ENCODE results near the gene THAP5.

Gene THAP5

DNA sequence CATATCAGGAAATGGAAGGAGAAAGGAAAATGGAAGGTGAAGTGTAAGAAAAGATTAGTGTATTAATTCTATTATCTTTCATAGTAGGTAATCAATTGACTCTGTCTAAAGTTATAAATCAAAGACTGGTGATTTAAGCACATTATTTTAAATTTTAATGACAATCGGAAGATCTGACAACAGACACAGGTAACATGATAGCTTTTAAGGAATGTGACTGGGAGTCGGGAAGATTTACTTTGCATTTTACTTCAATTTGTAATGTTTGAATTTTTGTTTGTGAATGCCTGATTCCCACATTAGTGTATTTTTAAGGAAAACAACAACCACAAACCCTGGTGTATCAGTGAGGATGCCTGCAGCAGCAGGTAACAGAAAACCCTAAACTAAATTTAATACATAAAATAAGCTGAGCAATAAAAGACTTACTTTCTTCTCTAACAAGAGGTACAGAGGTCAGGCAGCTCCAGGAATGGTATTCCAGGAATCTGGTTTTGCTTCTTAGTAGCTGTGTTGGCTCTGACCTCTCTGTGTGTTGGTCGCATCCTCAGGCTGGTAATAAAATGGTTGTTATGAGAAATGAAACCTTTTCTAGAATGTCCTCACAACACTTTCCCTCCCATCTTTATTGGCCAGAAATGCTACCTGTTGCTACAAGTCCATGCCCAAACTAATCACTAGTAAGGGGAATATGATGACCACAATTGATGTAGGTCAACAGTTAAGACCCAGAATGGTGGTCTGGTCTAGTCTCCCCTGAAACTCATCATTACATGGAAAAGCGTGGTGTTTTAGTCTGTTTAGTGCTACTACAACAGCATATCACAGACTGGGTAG lies 12.4 kb upstream of the THAP5 start:
- H3K36me3 ChIP-seq (ENCODE audit: insufficient read depth, low read length) = peaks cover 3% of the 10 kb centered on the region; the same call in 1 of the 2 replicates
- H3K9me3 ChIP-seq (ENCODE audit: insufficient read depth, low read depth, low read length) = peaks cover 6% of the 10 kb centered on the region; the same call in 1 of the 2 replicates
- TF ChIP-seq CTCF (conservative IDR thresholded peaks at IDR 0.05; ENCODE audit: low read length) (no peak), EZH2phosphoT487 (IDR thresholded peaks at IDR 0.05; ENCODE audit: borderline replicate concordance) (no peak)
- H3K4me1 ChIP-seq (ENCODE audit: insufficient read depth, low read length, poor library complexity, severe bottlenecking) = no peaks in the 10 kb centered on the region
- no peaks in the 10 kb centered on the region for H3K9me2 ChIP-seq (replicated peaks; ENCODE audit: low read depth, low read length)
- H3F3A ChIP-seq (ENCODE audit: low read depth) = no peaks in the 10 kb centered on the region
- H4K20me1 ChIP-seq (ENCODE audit: insufficient read depth, low read length, poor library complexity, severe bottlenecking) = no peaks in the 10 kb centered on the region
- H3K4me2 ChIP-seq (ENCODE audit: low read depth, low read length, poor library complexity, severe bottlenecking) = no peak overlapping the region
- H2AFZ ChIP-seq (ENCODE audit: low read length) = no peak overlapping the region
- no peak overlapping the region for H3K9ac ChIP-seq (ENCODE audit: low read depth, low read length, poor library complexity, severe bottlenecking)
- no peaks in the 10 kb centered on the region for H3K27me3 ChIP-seq (ENCODE audit: insufficient read depth, low read length, poor library complexity, severe bottlenecking)
- no peaks in the 10 kb centered on the region for H3K79me2 ChIP-seq (ENCODE audit: insufficient read depth, low read length)
- no peak overlapping the region for H3K4me3 ChIP-seq (ENCODE audit: low read length, poor library complexity, severe bottlenecking)

GRCh38 chr7:108580298-108580697 lies 10.8 kb upstream of the THAP5 start:
- peaks cover 1% of the 10 kb centered on the region for H4K20me1 ChIP-seq (ENCODE audit: insufficient read depth, low read length, poor library complexity, severe bottlenecking)
- TF ChIP-seq CTCF (conservative IDR thresholded peaks at IDR 0.05; ENCODE audit: low read length) (no peak), EZH2phosphoT487 (IDR thresholded peaks at IDR 0.05; ENCODE audit: borderline replicate concordance) (no peak)
- H3K9me2 ChIP-seq (replicated peaks; ENCODE audit: low read depth, low read length) = no peaks in the 10 kb centered on the region
- peaks cover 6% of the 10 kb centered on the region; the same call in 1 of the 2 replicates for H3K9me3 ChIP-seq (ENCODE audit: insufficient read depth, low read depth, low read length)
- peaks cover 6% of the 10 kb centered on the region; the same call in 1 of the 2 replicates for H3K36me3 ChIP-seq (ENCODE audit: insufficient read depth, low read length)
- H3K9ac ChIP-seq (ENCODE audit: low read depth, low read length, poor library complexity, severe bottlenecking) = no peak overlapping the region
- H3K4me3 ChIP-seq (ENCODE audit: low read length, poor library complexity, severe bottlenecking) = no peak overlapping the region
- H2AFZ ChIP-seq (ENCODE audit: low read length) = no peak overlapping the region
- H3K79me2 ChIP-seq (ENCODE audit: insufficient read depth, low read length) = peaks cover 7% of the 10 kb centered on the region
- H3K4me1 ChIP-seq (ENCODE audit: insufficient read depth, low read length, poor library complexity, severe bottlenecking) = peaks cover 8% of the 10 kb centered on the region
- H3K4me2 ChIP-seq (ENCODE audit: low read depth, low read length, poor library complexity, severe bottlenecking) = no peak overlapping the region
- no peaks in the 10 kb centered on the region for H3F3A ChIP-seq (ENCODE audit: low read depth)
- H3K27me3 ChIP-seq (ENCODE audit: insufficient read depth, low read length, poor library complexity, severe bottlenecking) = no peaks in the 10 kb centered on the region

DNA sequence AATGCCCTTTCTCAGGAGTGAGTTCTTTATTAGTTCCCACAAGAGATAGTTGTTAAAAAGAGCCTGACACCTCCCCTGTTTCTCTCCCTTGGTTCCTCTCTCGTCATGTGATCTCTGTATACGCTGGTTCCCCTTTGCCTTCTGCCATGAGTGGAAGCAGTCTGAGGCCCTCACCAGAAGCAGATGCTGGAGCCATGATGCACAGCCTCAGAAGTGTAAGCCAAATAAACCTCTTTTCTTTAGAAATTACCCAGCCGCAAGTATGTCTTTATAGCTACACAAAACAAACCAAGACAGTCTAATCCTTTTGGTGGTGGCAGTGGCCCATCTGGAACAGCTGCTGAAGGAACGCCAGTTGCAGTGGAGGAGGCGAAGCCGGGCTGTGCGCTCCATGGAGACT lies 9.4 kb upstream of the THAP5 start:
- H3K4me1 ChIP-seq (ENCODE audit: insufficient read depth, low read length, poor library complexity, severe bottlenecking) = peaks cover 17% of the 10 kb centered on the region

More for the DNA sequence above, 9.4 kb upstream of the THAP5 start:
- Histone ChIP-seq H3K9me3 (ENCODE audit: insufficient read depth, low read depth, low read length) (peaks cover 6% of the 10 kb centered on the region; the same call in 1 of the 2 replicates), H3K9me2 (replicated peaks; ENCODE audit: low read depth, low read length) (no peaks in the 10 kb centered on the region), H2AFZ (ENCODE audit: low read length) (no peak overlapping the region), H3F3A (ENCODE audit: low read depth) (no peaks in the 10 kb centered on the region), H3K36me3 (ENCODE audit: insufficient read depth, low read length) (peaks cover 8% of the 10 kb centered on the region; the same call in 1 of the 2 replicates), H3K79me2 (ENCODE audit: insufficient read depth, low read length) (peaks cover 20% of the 10 kb centered on the region), H3K27me3 (ENCODE audit: insufficient read depth, low read length, poor library complexity, severe bottlenecking) (no peaks in the 10 kb centered on the region), H4K20me1 (ENCODE audit: insufficient read depth, low read length, poor library complexity, severe bottlenecking) (peaks cover 14% of the 10 kb centered on the region), H3K4me3 (ENCODE audit: low read length, poor library complexity, severe bottlenecking) (no peak overlapping the region), H3K9ac (ENCODE audit: low read depth, low read length, poor library complexity, severe bottlenecking) (no peak overlapping the region), H3K4me2 (ENCODE audit: low read depth, low read length, poor library complexity, severe bottlenecking) (no peak overlapping the region)
- TF ChIP-seq EZH2phosphoT487 (IDR thresholded peaks at IDR 0.05; ENCODE audit: borderline replicate concordance) = no peak
- no peak for TF ChIP-seq CTCF (conservative IDR thresholded peaks at IDR 0.05; ENCODE audit: low read length)

Measured in Loucy (cell line).